CD8-positive, alpha-beta memory T cell (primary cell): ENCODE results near the gene TMEM266. TPM values are rescaled to one million over a fixed set of nuclear protein-coding genes. Genes with fewer than 3 reads are reported as not detected.

Source experiments
- CTCF ChIA-PET: fragments of 350-600 bp; sonication (Branson Sonifier 250); formaldehyde crosslinking; loops from one replicate; lab custom pipeline; 2021; ENCODE audit warnings: antibody characterized with exemption; lab: Charles Lee
- POLR2A ChIA-PET: fragments of 350-600 bp; sonication (Branson Sonifier 250); formaldehyde crosslinking; loops from one replicate; lab custom pipeline; 2021; ENCODE audit warnings: antibody characterized with exemption; lab: Charles Lee
- DNase-seq, 5 donors: peaks; one replicate each; pipeline versions ENCODE4 v3.0.0 to v3.0.0-alpha.2; 2020 to 2022; ENCODE audit warnings: mixed read lengths in 1 of 5
- H3K27ac ChIP-seq: one replicate; pipeline ENCODE4 v1.7.0; 2013; ENCODE audit warnings: low read depth, mild to moderate bottlenecking, low read length, moderate library complexity
- H3K27me3 ChIP-seq: 2 replicates; pipeline ENCODE4 v1.7.0; 2013; ENCODE audit warnings: low read length, mild to moderate bottlenecking; ENCODE audit not compliant: insufficient read depth, poor library complexity, severe bottlenecking
- H3K36me3 ChIP-seq: 2 replicates; pipeline ENCODE4 v1.7.0; 2013; ENCODE audit warnings: mild to moderate bottlenecking, low read length, moderate library complexity; ENCODE audit not compliant: insufficient read depth
- H3K4me1 ChIP-seq: 2 replicates; pipeline ENCODE4 v1.7.0; 2013; ENCODE audit warnings: mild to moderate bottlenecking, low read length, moderate library complexity; ENCODE audit not compliant: insufficient read depth
- H3K4me3 ChIP-seq: 2 replicates; pipeline ENCODE4 v1.7.0; 2013; ENCODE audit warnings: mild to moderate bottlenecking, low read length
- H3K9me3 ChIP-seq: 2 replicates; pipeline ENCODE4 v1.7.0; 2013; ENCODE audit warnings: mild to moderate bottlenecking, low read length
- H3K27ac Mint-ChIP-seq, 8 donors: one replicate each; pipeline ENCODE4 v1.8.0; 2020 to 2021; ENCODE audit warnings: mixed read lengths in 8 of 8, mild to moderate bottlenecking in 6 of 8, inconsistent platforms in 3 of 8, moderate library complexity in 3 of 8
- H3K27me3 Mint-ChIP-seq, 2 donors: one replicate each; pipeline ENCODE4 v1.8.0; 2020 to 2021; ENCODE audit warnings: mixed read lengths in 2 of 2, mild to moderate bottlenecking in 1 of 2, moderate library complexity in 1 of 2
- H3K36me3 Mint-ChIP-seq, 3 donors: one replicate each; pipeline ENCODE4 v1.8.0; 2020 to 2021; ENCODE audit warnings: mixed read lengths in 3 of 3, inconsistent platforms in 1 of 3, mild to moderate bottlenecking in 1 of 3
- H3K4me1 Mint-ChIP-seq, 3 donors: one replicate each; pipeline ENCODE4 v1.8.0; 2020 to 2021; ENCODE audit warnings: mixed read lengths in 3 of 3, inconsistent platforms in 1 of 3, mild to moderate bottlenecking in 1 of 3
- H3K4me3 Mint-ChIP-seq, 7 donors: one replicate each; pipeline ENCODE4 v1.8.0; 2020 to 2021; ENCODE audit warnings: mixed read lengths in 7 of 7, mild to moderate bottlenecking in 6 of 7, moderate library complexity in 4 of 7, inconsistent platforms in 2 of 7
- H3K9me3 Mint-ChIP-seq, 5 donors: one replicate each; pipeline ENCODE4 v1.8.0; 2020 to 2022; ENCODE audit warnings: mixed read lengths in 5 of 5, mild to moderate bottlenecking in 3 of 5, moderate library complexity in 2 of 5, inconsistent platforms in 1 of 5
- polyA plus RNA-seq: library from polyadenylated mRNA; unstranded; fragments of 300-500 nt; fragmentation: Illumina TruSeq; gene quantifications from one replicate; pipeline ENCODE4 v1.2.3, GENCODE V29; 2021
- total RNA-seq, 2 experiments: library from RNA; stranded (reverse); gene quantifications; one replicate each; pipeline ENCODE4 v1.2.3, GENCODE V29; 2021

Gene TMEM266
- total and polyA plus RNA-seq, 3 experiments from 2014 or later = 0.11 TPM; not detected in 1

DNA sequence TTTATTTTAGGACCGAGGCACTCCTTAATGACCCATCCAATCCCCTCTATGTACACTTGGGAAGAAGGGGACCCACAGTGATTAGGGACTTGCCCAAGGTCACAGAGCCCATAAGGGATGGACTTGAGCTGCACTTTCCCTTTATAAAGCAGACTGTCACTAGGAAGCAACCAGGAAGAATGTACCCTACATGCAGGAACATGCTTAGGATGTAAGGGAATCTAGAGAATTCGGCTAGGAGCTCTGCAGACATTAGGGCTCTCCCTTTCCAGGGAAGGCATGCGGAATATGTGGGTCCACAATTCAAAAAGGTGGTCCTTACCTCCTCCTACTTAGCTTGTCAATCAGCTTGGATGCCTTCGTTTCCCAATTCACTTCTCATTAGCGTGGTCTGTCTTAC lies 78.7 kb downstream of the TMEM266 start:
- peaks cover 0 to 2% (median 0%) of the 10 kb centered on the region in 5 donors for H3K9me3 Mint-ChIP-seq
- DNase-seq = no peak
- CTCF ChIA-PET = interaction anchor here (1.2 to 3.6 kb wide), 10 partner anchors 9 to 410 kb away, joined by 3 to 34 read pairs (median 6); partner anchors contain the start of gene TMEM266
- no peaks in the 10 kb centered on the region for H3K36me3 Mint-ChIP-seq
- peaks cover 3 to 38% of the 10 kb centered on the region in 2 donors for H3K27me3 Mint-ChIP-seq
- peaks cover 6% of the 10 kb centered on the region for H3K27me3 ChIP-seq
- no peak overlapping the region for H3K4me3 Mint-ChIP-seq
- POLR2A ChIA-PET = no interaction called here
- H3K27ac ChIP-seq = no peak overlapping the region
- no peak overlapping the region for H3K27ac Mint-ChIP-seq
- peaks cover 4% of the 10 kb centered on the region for H3K4me1 ChIP-seq
- no peaks in the 10 kb centered on the region for H3K36me3 ChIP-seq
- H3K4me1 Mint-ChIP-seq = peaks cover 0 to 1% (median 0%) of the 10 kb centered on the region in 3 donors
- no peaks in the 10 kb centered on the region for H3K9me3 ChIP-seq
- no peak overlapping the region for H3K4me3 ChIP-seq

GRCh38 chr15:76139368-76140073 lies 79.7 kb downstream of the TMEM266 start:
- ChIA-PET POLR2A (interaction anchor here (0.6 kb wide), 2 partner anchors 89 to 506 kb away, joined by 3 to 4 read pairs; no protein-coding TSS in a partner anchor), CTCF (interaction anchor here (0.8 to 3.6 kb wide), 14 partner anchors 8 to 411 kb away, joined by 3 to 34 read pairs (median 6); partner anchors contain the start of gene TMEM266)
- DNase-seq = peak; percentile 40 to 71 (median 47)
- Mint-ChIP-seq H3K27me3 (peaks cover 9 to 49% of the 10 kb centered on the region in 2 donors), H3K27ac (no peak overlapping the region), H3K4me3 (no peak overlapping the region), H3K4me1 (peaks cover 0 to 1% (median 0%) of the 10 kb centered on the region in 3 donors), H3K36me3 (no peaks in the 10 kb centered on the region), H3K9me3 (peaks cover 0 to 2% (median 0%) of the 10 kb centered on the region in 5 donors)
- no peak overlapping the region for H3K4me3 ChIP-seq
- no peaks in the 10 kb centered on the region for H3K36me3 ChIP-seq
- no peaks in the 10 kb centered on the region for H3K9me3 ChIP-seq
- peaks cover 4% of the 10 kb centered on the region for H3K4me1 ChIP-seq
- H3K27me3 ChIP-seq = peaks cover 11% of the 10 kb centered on the region
- H3K27ac ChIP-seq = no peak overlapping the region

- H3K27ac ChIP-seq = no peak overlapping the region
- Mint-ChIP-seq H3K4me3 (no peak overlapping the region), H3K9me3 (no peaks in the 10 kb centered on the region), H3K4me1 (peaks cover 0 to 1% (median 0%) of the 10 kb centered on the region in 3 donors), H3K27ac (no peak overlapping the region), H3K36me3 (no peaks in the 10 kb centered on the region), H3K27me3 (peaks cover 15 to 50% of the 10 kb centered on the region in 2 donors)
- ChIA-PET CTCF (interaction anchor here (1.1 to 3.6 kb wide), 9 partner anchors 7 to 412 kb away, joined by 4 to 34 read pairs (median 7); partner anchors contain the start of gene TMEM266), POLR2A (interaction anchor here (0.5 kb wide), 1 partner anchor 70 kb away, joined by 3 read pairs; no protein-coding TSS in a partner anchor)
- H3K27me3 ChIP-seq = peaks cover 11% of the 10 kb centered on the region
- peaks cover 4% of the 10 kb centered on the region for H3K4me1 ChIP-seq
- DNase-seq = no peak
- H3K9me3 ChIP-seq = no peaks in the 10 kb centered on the region
- H3K36me3 ChIP-seq = no peaks in the 10 kb centered on the region
- H3K4me3 ChIP-seq = no peak overlapping the region
These were observed 80.3 kb downstream of the TMEM266 start for GRCh38 chr15:76140074-76140464.

DNA sequence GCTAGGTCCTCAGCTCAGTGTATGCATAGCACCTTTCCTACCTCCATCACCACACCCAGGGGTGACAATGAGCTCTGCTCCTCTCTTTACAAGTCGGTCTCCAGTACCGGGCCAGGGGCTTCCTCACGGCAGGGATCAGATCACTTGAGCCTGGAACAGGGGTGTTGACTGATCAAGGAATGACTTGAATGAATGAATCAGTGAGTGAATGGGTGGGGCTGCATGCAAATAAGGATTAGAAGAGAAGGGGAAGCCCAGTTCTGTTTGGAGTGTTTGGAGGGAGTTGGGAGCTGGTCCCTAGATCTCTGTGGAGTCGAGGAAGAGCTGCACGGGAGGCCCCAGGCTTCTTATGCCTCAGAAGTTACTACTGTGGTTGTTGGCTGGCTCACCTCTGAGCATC lies 87.0 kb downstream of the TMEM266 start:
- Mint-ChIP-seq H3K4me1 (peaks cover 4 to 16% (median 13%) of the 10 kb centered on the region in 3 donors), H3K4me3 (no peak overlapping the region), H3K27me3 (peaks cover 30 to 47% of the 10 kb centered on the region in 2 donors), H3K27ac (no peak overlapping the region), H3K9me3 (no peaks in the 10 kb centered on the region), H3K36me3 (no peaks in the 10 kb centered on the region)
- Histone ChIP-seq H3K27me3 (peaks cover 5% of the 10 kb centered on the region), H3K9me3 (no peaks in the 10 kb centered on the region), H3K4me1 (peaks cover 4% of the 10 kb centered on the region), H3K36me3 (no peaks in the 10 kb centered on the region), H3K4me3 (no peak overlapping the region), H3K27ac (no peak overlapping the region)
- ChIA-PET POLR2A (no interaction called here), CTCF (interaction anchor here (0.9 to 2.2 kb wide), 2 partner anchors 8 to 11 kb away, joined by 6 to 7 read pairs; no protein-coding TSS in a partner anchor)
- DNase-seq = no peak

DNA sequence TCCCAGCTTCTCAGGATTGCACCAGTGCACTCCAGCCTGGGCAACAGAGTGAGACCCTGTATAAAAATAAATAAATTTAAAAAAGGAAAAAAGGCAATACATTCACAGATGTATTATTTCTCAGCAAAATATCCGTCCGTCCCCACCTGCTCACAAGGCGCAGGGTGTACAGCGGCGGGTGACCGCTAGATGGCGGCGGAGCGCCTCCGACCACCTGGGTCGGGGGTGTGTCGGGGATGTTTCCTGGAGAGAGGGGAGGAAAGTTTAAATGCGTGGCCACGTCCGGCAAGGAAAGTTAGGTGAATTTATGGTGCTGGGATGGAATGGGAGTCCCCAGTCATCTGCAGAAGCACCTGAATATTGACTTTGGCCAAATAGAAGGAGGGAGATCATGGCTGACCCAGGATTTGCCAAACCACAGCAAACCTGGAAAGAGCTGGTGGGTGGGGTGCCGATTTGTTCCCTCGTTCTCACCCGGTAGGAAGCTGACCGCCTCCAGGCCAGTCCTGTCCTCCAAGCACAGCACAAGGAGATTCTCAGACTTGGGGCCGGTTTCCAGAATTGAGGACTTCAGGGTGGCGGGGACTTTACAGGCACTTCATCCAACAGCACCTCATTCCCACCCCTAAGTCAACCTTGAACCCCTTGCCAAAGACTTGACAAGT lies 88.3 kb downstream of the TMEM266 start:
- Histone ChIP-seq H3K9me3 (no peaks in the 10 kb centered on the region), H3K4me1 (peaks cover 4% of the 10 kb centered on the region), H3K27me3 (peaks cover 5% of the 10 kb centered on the region), H3K27ac (no peak overlapping the region), H3K4me3 (no peak overlapping the region), H3K36me3 (no peaks in the 10 kb centered on the region)
- ChIA-PET POLR2A (no interaction called here), CTCF (interaction anchor here (0.9 to 3.6 kb wide), 4 partner anchors 8 to 26 kb away, joined by 3 to 34 read pairs (median 6); no protein-coding TSS in a partner anchor)
- no peaks in the 10 kb centered on the region for H3K9me3 Mint-ChIP-seq
- H3K27me3 Mint-ChIP-seq = peaks cover 30 to 40% of the 10 kb centered on the region in 2 donors
- H3K4me1 Mint-ChIP-seq = peaks cover 4 to 16% (median 13%) of the 10 kb centered on the region in 3 donors
- peak; percentile 25 to 62 (median 39) for DNase-seq
- peak overlapping the region in 2 of 8 donors; percentile 38 to 86 for H3K27ac Mint-ChIP-seq
- peak overlapping the region in 4 of 7 donors; percentile 27 to 82 (median 44) for H3K4me3 Mint-ChIP-seq
- H3K36me3 Mint-ChIP-seq = no peaks in the 10 kb centered on the region

DNA sequence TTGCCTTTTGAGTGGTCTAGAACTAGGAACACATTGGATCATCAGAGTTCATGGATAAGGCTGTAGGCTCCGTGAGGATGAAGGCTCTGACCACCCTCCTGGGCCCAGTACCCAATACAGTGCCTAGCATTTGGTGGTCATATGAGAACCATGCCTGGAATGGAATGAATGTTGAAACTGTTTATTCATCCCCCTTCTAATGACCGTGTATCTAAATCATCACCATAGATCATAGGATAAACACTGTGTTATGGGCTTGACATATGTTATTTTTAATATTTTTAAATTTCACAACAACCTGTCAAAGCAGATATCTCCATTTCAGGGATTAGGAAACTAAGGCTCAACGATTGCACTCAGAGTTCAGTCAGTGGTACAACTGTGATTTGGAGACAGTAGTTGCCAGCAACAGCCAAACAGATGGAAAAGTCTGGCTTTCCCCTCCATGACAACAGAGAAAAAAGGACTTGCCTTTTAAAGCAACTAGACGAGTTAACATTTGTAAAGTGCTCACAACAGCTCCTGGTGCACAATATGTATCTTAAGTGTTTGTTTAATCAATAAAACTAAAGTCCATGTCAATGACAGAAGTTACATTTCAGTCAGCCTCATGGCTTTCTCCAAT lies 89.6 kb downstream of the TMEM266 start:
- Mint-ChIP-seq H3K27ac (no peak overlapping the region), H3K4me1 (peaks cover 4 to 16% (median 13%) of the 10 kb centered on the region in 3 donors), H3K9me3 (no peaks in the 10 kb centered on the region), H3K36me3 (no peaks in the 10 kb centered on the region), H3K27me3 (peaks cover 25 to 27% of the 10 kb centered on the region in 2 donors), H3K4me3 (no peak overlapping the region)
- Histone ChIP-seq H3K4me3 (no peak overlapping the region), H3K36me3 (no peaks in the 10 kb centered on the region), H3K27ac (no peak overlapping the region), H3K9me3 (no peaks in the 10 kb centered on the region), H3K27me3 (no peaks in the 10 kb centered on the region), H3K4me1 (peaks cover 4% of the 10 kb centered on the region)
- CTCF ChIA-PET = interaction anchor here (0.9 to 3.6 kb wide), 6 partner anchors 8 to 339 kb away, joined by 3 to 34 read pairs (median 3); no protein-coding TSS in a partner anchor
- POLR2A ChIA-PET = no interaction called here
- no peak for DNase-seq

- Histone ChIP-seq H3K9me3 (no peaks in the 10 kb centered on the region), H3K4me1 (peaks cover 4% of the 10 kb centered on the region), H3K27me3 (no peaks in the 10 kb centered on the region), H3K4me3 (no peak overlapping the region), H3K27ac (no peak overlapping the region), H3K36me3 (no peaks in the 10 kb centered on the region)
- Mint-ChIP-seq H3K9me3 (no peaks in the 10 kb centered on the region), H3K36me3 (no peaks in the 10 kb centered on the region), H3K27me3 (peaks cover 15 to 16% of the 10 kb centered on the region in 2 donors), H3K27ac (peak overlapping the region in 1 of 8 donors; percentile 70), H3K4me1 (peaks cover 4 to 16% (median 13%) of the 10 kb centered on the region in 3 donors), H3K4me3 (no peak overlapping the region)
- CTCF ChIA-PET = interaction anchor here (0.9 to 3.6 kb wide), 5 partner anchors 9 to 341 kb away, joined by 3 to 34 read pairs (median 3); no protein-coding TSS in a partner anchor
- POLR2A ChIA-PET = no interaction called here
- DNase-seq = no peak
These were observed 90.7 kb downstream of the TMEM266 start for GRCh38 chr15:76150513-76150912.
